SKM-1 treated with dmso at 0.1 percent for 144 hours (cell line): ENCODE measurements around the gene TMEM117.

Experiments used
- DNase-seq: peaks from one replicate; lab custom pipeline; 2025; ENCODE audit not compliant: unreplicated experiment; lab: John Stamatoyannopoulos, UW

Gene TMEM117

DNA sequence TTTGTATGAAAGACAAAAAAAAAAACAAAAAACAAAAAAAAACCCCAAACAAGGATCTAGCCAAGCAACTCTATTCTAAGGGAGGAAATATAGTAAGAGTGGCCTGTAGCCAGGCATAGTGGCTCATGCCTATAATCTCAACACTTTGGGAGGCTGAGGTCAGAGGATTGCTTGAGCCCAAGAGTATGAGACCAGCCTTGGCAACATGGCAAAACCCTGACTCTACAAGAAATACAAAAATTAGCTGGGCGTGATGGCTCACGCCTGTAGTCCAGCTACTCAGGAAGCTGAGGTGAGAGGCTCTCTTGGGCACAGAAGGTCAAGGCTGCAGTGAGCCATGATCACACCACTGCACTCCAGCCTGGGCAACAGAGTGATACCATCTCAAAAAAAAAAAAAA is 47.9 kb downstream of the TMEM117 start:
- DNase-seq: no peak

DNA sequence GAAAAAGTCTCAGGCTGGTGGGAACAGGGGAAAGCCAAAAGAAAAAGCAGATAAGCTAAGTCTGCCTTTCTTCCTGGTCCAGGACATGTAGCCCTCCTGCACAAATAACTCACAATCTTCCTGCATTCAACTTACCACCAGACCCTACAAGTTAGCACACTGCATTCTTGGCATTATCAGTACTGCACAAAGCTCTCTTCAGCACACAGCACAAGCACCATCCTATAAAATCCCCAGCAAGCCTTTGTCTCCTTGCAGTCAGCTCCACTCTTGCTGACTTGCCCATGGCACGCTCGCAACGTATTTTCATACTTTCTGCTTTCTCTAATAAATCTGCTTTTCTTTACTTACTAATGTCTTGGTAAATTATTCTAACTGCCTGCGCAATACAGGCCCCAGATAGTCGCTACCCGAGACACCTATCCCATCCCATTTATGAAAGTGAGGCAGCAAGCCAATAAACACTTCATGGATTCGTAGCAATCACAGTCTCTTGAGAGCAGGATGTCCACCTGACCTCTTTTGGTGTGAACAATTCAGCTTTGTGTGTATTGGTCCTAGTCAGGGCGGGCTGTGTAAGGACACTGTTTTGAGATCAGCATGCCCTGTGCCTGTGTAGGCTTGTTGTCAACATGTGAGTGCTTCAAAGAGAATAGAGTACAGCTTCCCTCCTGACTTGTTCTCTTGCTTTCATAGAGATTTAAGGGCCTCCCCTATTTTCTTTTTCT is 49.0 kb downstream of the TMEM117 start:
- no peak for DNase-seq

DNA sequence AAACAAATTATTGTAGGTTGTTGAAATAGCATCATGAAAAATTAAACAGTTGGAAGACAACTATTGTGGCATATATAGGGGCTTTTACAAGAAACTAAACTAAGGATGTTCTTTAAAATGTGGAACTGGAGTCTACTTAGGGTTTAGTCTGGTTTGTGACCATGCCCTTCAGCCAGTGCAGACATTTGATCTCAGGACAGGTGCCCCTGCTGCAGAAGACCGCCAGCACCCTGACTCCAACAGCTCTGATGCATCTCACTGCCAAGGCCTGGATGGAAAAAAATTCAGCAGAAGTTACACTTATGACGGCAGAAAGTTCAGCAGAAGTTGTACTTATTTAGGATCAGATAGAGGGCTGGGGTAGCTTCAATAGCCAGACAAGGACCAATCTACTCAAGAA is 51.5 kb downstream of the TMEM117 start:
- DNase-seq: no peak

DNA sequence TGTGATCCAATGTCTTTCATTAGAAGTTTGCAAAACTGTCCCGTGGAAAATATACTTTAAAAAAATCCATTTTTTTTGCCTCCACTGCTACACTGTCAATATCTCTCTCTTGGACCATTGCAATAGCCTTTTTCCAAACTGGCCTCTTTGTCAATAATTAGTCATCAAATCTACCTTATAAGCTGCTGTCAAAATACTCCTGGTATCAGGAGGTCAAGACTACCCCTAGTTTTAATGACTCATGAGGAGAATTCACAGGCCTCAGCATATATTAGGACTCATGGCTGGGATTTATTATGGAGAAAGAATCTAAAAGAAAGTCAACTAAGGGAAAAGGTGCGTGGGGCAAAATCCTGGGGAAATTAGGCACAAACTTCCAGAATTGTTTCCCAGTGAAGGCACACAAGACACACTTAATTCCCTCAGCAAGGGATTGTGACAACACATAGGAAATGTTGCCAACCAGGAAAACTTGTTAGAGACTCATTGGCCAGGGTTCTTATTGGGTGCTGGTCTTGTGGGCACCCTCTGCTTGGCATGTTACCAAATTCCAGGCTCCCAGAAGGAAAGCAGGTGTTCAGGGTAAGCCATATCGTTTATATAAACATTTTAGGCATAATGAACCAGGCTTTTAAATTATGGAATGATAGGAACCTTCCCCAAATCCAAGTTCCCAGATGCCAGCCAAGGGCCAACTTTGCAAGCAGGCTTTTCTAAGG is 56.1 kb downstream of the TMEM117 start:
- DNase-seq: no peak

DNA sequence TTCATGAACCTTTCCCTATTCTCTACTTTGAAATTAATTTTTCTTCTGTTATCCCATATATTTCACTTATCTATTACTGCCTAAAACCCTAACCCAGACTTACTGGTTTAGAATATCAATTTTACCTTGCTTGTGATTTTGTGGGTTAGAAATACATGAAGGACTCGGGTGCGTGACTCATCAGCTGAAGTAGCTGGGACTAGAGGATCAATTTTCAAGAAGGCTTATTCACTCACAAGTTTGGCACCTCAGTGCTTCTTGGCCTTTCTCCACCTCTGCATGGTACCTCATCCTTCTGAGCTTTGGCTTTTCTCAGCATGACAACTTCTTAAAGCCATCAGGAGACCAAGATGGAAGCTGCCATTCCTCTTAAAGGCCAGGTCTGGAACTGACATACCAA is 57.8 kb downstream of the TMEM117 start:
- no peak for DNase-seq

DNA sequence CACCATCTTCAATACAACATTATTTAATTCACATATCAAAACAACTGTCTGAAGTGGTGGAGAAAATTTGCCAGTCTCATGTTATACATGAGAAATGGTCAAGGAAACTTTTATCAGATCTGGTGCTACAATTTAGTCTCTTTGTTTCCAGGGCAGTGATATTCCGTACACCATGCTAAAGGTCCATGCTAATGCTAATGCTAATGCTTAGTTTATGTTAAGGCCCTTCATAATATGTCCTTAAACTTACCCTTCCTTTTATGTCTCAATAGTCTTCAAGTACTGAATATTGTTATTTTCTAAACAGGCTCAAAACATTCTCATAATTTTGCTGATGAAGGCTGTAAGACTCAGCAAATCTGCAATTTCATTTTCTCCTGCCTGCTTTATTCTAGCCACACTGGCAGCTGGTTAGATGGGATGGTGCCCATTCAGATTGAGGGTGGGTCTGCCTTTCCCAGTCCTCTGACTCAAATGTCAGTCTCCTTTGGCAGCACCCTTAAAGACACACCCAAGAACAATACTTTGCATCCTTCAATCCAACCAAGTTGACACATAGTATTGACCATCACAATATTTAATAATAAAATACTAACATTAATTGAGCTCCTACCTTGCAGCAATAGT is 59.8 kb downstream of the TMEM117 start:
- DNase-seq: no peak

DNA sequence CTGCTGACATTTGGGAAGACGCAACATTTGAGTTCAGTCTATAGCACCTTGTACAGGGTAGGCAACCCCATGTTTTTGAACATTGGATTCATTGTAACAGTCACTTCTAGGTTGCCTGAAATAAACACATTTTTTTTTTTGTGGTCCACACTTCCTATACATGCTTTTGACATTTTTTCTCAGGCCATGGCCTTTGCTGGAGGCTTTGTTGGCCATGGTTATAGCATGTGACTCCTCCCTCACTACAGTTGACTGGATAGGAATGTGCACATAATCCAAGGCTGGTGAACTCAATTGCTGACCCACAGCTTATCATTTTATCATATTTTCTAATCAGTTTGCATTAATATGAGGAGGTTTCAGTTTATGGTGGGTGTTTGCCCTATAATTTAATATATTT is 60.6 kb downstream of the TMEM117 start:
- no peak for DNase-seq

DNA sequence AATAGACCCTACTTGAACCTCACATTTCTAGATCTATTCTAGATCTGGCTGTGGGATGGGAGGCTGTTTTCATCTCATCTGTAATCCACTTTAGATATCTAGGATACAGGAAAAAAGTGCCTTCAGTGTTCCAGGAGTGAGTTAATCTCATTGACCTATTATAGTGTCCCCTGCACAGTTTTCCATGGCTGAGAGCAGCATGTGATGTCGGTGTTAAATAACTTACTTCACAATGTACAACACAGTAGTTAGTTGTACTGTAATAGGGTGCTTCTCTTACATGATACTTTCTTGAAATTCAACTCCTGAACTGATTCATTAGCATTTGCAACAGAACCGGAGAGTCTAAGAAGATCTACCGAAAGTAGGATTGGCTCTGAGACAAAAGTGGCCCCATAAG is 62.6 kb downstream of the TMEM117 start:
- no peak for DNase-seq

DNA sequence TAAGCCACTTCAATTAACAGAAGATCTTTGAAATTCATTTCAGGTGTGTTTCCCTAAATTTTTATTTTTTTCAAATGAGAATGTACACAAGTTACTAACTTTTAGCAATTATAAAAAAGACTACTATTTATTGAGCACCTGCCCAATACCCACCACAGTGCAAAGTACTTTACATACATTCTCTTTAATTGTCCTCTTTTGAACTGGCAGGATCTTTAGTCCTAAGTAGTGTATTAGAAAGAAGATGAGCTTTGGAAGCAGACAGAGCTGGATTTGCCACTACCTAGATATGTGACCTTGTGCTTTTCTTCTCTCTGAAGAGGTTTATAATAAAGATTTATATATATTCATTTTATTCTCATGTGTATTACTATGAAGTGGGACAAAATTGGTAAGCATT is 63.7 kb downstream of the TMEM117 start:
- DNase-seq: no peak

DNA sequence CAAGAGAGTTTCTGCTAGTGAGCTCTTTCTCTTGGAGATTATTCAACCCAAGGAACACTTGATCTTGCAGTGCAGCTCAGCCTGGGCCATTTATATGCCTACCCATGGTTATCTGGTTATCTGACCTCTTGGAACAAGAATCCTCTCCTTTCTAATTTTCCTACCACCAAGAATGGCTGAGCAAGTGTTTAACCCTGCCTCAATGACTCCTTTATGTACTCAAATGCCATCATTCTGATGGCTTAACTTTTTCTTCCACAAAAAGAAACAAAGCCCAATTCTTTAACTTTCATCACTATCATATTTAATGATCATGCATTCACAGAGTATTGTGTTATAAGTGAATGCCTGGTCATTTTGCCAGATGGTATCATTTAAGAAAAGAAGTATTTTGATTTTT is 67.8 kb downstream of the TMEM117 start:
- DNase-seq: no peak

DNA sequence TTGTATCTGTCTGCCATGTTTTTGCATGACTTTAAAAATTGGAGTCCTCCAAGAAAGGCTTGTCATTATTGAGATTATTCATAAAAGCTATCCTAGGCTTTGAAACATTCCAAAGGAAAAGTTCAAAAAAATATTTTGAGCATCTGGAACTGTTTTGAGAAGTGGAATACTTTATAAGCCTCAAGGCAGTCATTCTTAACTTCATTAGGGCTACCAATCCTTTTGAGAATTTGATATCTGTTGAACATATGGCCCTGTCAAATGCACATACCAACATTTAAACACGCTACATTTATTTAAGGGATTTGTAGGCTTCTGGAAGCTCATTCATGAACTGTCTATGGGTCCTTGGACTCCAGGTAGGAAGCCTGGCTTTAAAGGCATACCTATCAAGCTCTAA is 77.0 kb downstream of the TMEM117 start:
- DNase-seq: no peak

DNA sequence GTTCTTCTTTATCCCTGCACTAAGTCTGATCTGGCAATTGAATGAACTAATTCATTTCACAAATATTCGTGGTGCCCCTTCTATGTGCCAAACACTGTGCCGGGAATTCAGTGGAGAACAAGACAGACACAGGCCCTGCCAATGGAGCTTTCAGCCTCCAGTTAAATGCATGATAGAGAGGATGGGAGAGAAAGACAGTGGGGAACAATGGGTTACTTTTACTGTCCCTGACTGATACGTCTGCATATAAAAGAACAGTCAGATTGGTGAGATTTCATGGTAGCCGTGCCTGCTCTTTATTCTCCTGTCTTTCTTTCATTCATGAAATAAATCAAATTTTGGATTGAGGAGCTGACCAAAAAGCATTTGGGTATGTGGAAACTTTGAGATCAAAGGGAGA is 78.5 kb downstream of the TMEM117 start:
- no peak for DNase-seq

DNA sequence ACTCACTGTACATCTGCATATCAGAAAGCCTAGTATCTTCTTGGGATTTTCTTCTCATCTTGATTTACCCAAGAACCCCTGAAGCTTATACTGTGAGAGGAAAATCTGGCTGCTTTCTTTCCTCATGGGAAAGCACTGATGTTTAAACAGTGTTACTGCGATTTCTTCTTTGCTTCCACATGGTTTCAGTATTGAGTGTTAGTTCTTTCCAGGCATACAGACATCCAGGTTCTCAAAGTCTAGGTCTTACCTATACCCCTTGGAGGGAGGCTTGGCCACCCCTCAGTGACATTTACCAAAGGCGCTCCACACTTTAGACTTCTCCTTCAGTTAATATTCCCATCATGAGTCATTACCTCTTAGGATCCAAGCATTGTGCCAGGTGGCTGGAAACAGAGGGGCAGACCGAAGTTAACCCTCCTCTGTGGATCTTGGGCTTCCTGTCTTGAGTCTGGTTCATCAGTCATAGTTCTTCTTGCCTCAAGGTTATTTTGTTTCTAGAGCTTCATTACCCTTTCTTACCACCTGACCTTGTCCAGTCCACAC is 79.1 kb downstream of the TMEM117 start:
- DNase-seq: no peak

DNA sequence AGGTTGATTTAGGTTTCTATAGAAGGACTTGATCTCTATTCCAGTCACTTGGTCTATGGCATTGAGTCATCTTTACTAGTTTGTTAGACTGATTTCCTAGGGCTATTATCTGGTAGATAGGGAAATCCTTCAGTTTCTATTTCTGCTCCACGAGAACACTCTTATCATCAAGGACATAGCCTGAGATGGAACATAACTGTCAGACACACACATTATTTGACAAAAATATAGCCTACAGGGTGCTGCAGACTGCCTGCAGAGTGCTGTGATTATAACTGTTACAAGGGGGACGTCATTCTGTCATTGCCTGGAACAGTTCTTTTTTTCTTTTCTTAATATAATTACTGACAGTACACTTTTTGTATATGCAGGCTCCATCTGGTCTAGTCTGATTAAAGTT is 82.0 kb downstream of the TMEM117 start:
- DNase-seq: no peak

DNA sequence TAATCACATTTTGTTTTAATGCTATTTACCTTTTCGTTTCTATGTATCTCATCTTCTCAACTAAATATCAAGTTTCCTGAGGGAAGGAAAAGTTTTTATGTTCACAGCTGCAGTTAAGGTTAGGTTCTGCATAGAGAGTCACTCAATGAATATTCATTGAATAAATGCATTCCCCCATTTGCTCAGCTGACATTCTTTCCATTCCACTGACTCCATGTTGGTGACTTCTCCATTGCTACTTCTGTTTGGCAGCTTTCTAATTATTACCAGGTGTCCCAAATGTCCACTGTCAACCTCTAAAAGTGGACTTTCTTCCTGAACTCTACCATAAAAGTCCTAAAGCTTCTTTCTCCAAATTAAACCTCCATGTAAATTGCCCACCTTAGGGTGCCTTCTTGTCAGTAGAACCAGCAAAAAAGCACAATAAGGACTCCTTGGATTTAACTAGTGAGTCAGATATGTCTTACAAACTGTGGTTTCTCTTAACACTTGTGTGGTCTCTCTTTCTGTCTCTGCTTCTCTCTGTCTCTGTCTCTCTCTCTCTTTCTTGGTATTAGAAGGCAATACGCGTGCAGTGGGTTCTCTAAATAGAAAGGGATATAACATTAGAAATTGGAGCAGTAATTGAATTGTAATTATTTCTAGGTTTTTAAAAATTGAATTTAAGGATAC is 85.9 kb downstream of the TMEM117 start:
- no peak for DNase-seq

DNA sequence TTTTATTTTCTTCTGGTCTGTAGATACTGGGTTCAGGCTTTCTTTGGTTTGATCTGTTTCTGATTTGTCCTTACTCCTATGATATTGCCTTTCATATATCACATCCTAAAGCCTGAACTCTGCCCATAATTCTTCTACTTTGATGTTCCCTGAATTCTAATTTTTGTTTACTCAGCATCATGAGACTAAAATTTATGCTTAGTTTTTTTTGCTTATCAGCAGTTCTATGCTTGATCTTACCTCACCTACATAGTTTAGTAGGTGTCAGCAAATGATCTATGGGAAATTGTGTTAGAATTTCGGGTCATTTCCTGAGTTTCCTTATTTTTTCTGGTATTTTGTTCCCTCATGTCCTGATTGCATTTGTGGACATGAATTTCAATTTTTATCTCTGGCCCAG is 94.2 kb downstream of the TMEM117 start:
- no peak for DNase-seq

DNA sequence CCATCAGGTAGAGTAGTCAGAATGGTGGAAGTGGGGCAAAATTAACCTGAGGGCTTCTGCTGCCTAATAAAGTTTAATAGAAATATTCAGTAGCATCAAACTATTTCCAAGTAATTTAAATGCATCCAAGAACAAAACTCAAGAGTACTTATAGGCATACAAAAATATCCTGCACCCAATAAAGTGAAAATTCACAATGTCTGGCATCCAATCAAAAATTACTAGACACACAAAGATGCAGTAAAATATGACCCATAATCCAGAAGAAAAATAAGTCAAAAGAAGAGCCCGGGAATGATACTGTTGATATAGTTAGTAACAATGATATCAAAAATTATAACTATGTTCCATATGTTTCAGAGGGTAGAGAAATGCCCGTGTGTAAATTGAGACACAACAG is 95.3 kb downstream of the TMEM117 start:
- no peak for DNase-seq

DNA sequence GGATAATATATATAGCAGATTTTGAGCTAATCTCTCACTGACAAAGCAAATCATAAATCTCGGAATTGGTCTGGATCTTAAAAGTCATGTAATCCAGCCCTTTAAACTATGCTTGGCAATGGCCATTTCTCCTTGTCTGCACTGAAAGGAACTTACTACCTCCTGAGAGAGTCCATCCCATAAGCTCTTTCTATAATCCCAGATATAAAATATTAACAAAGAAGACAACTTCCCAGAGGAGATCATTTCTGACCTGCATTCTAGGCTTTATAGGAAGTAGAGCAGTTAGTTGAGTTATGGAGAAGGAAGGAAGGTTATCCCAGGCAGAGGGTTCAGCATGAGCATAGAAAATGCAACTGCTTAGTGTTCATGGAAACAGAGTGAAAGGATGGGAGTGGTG is 99.7 kb downstream of the TMEM117 start:
- DNase-seq: no peak

DNA sequence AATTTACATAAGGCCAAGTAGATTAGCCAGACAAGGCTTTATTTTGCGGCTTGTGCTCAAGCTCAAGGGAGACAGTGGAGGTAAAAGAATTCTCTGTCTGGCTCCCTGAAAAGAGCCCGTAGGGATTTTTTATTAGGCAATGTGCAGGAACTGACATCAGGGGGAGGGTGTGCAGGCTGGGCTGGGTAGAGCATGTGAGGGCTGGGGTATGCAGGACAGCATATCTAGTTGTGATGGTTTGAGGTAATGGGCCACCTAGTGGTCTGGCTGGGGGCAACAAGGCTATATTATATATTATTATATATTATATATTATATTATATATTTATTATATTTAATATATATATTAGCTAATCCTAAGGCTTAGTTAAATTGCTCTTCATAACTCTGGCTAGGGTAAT is 102.1 kb downstream of the TMEM117 start:
- no peak for DNase-seq

DNA sequence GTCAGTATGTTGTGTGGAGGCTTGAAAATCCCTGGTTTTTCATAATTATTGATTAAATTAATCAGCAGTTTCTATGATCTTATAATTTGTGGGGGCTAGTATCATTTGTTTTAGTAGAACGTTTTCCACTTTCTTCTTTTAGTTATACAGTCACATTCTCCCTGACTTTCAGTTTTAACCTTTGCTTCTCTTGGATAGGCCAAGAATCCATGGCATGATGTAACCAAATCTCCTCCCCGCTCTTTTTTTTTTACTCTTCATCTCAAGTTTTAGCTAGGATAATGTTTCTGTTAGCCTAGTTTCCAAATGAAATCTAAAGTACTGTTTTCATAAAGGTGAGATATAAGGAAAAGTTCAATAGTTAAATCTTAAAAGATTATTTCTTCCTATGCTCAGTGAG is 106.5 kb downstream of the TMEM117 start:
- DNase-seq: no peak

DNA sequence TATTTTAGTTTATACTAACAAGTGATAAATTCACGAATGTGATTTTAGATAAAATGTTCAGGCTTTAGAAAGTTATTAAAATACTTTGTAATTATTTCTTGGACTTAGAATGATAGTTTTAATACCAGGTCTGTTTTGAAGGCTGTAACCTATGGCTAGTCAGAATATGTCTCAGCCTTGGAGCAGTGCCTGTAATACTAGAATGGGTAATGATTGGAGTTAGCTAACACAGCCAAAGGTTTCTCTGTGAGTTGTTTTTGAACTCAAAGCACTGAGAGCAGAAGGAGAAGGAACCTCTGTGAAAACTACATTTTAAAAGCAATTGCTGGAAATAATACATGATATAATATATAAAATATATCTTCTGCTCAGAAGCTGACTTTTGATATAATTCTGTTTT is 110.1 kb downstream of the TMEM117 start:
- no peak for DNase-seq

DNA sequence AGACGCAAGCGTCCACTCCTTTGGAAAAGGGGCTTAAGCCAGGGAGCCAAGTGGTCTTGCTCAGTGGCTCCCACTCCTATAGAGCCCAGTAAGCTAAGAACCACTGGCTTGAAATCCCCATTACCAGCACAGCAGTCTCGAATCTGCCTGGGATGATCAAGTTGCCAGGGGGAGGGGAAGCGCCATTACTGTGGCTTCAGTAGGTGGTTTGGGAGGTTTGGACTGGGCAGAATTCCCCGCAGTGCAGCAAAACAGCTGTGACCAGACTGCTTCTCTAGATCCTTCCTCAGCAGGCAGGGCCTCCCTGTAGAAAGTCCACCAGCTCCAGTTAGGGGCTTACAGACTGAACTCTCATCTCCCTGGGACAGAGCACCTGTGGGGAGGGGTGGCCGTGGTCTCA is 115.4 kb downstream of the TMEM117 start:
- no peak for DNase-seq
